ENCODE measurements around the gene PDXK. TPM values are rescaled to one million over a fixed set of nuclear protein-coding genes. Genes with fewer than 3 reads are reported as not detected.

PDXK gene
- total RNA-seq, 1 donor from 2014 or later, result 54.0 TPM

- Histone ChIP-seq H3K27ac (no peak overlapping the region), H4K20me1 (ENCODE audit: low read depth) (peaks cover 10% of the 10 kb centered on the region), H3K9me3 (ENCODE audit: low read depth) (no peaks in the 10 kb centered on the region), H3K36me3 (no peaks in the 10 kb centered on the region), H3K9ac (no peak overlapping the region), H3K4me2 (no peak overlapping the region), H3F3A (ENCODE audit: low read depth) (no peaks in the 10 kb centered on the region), H3K79me2 (ENCODE audit: low read depth) (peaks cover 10% of the 10 kb centered on the region), H2AFZ (replicated peaks) (no peak overlapping the region), H3K27me3 (no peaks in the 10 kb centered on the region), H3K4me1 (no peaks in the 10 kb centered on the region), H3K4me3 (no peak overlapping the region)
- Mint-ChIP-seq H3K4me3 (no peak overlapping the region), H3K36me3 (peaks cover 37% of the 10 kb centered on the region), H3K9me3 (no peaks in the 10 kb centered on the region), H3K27ac (no peak overlapping the region), H3K27me3 (ENCODE audit: insufficient read depth, low read depth) (peaks cover 3% of the 10 kb centered on the region), H3K4me1 (peaks cover 4% of the 10 kb centered on the region)
- DNase-seq (ENCODE audit: low spot score), result no peak
- TF ChIP-seq EZH2phosphoT487 (IDR thresholded peaks at IDR 0.05), result no peak
- TF ChIP-seq, protein P1, sequence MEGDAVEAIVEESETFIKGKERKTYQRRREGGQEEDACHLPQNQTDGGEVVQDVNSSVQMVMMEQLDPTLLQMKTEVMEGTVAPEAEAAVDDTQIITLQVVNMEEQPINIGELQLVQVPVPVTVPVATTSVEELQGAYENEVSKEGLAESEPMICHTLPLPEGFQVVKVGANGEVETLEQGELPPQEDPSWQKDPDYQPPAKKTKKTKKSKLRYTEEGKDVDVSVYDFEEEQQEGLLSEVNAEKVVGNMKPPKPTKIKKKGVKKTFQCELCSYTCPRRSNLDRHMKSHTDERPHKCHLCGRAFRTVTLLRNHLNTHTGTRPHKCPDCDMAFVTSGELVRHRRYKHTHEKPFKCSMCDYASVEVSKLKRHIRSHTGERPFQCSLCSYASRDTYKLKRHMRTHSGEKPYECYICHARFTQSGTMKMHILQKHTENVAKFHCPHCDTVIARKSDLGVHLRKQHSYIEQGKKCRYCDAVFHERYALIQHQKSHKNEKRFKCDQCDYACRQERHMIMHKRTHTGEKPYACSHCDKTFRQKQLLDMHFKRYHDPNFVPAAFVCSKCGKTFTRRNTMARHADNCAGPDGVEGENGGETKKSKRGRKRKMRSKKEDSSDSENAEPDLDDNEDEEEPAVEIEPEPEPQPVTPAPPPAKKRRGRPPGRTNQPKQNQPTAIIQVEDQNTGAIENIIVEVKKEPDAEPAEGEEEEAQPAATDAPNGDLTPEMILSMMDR (IDR thresholded peaks at IDR 0.05), result no peak
- no peak for TF ChIP-seq EZH2 (IDR thresholded peaks at IDR 0.05)
These were observed 78.5 kb downstream of the PDXK start for GRCh38 chr21:43797415-43797814.

DNA sequence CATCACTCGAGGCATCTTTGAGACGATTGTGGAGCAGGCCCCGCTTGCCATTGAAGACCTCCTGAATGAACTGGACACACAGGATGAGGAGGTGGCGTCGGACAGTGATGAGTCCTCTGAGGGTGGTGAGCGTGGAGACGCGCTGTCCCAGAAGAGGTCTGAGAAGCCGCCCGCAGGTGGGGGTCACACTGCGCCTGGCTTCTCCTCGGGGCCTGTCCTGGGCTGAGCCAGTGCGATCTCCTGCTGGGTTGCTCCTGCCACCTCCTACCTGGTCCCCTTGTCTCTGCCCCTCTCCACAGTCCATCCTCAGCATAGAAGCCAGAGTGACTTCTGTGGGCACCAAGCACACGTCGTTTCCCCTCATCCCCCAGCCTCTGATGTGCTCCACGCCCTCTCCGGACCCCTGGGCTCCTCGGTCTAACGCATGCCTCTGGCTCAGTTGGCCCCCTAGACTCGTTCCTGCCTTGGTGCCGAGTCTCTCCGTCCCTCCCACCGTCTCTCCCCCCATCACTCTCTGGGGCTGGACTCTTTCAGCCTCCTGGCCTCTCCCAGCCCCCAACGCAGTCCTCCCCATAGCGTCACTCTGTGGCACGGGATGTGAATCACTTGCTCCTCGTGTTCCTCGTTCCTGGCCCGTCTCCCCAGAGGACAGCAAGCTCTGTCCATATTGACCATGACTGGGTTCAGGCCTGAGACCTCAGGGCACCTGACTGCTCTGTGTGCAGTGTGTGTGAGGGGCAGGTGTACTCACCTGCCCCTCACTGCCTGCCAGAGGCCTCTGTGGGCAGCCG lies 79.2 kb downstream of the PDXK start:
- Histone ChIP-seq H2AFZ (replicated peaks) (no peak overlapping the region), H3K4me2 (no peak overlapping the region), H3K9ac (no peak overlapping the region), H3K4me3 (no peak overlapping the region), H3F3A (ENCODE audit: low read depth) (no peaks in the 10 kb centered on the region), H3K9me3 (ENCODE audit: low read depth) (no peaks in the 10 kb centered on the region), H3K79me2 (ENCODE audit: low read depth) (peaks cover 4% of the 10 kb centered on the region), H3K27ac (no peak overlapping the region), H4K20me1 (ENCODE audit: low read depth) (peaks cover 8% of the 10 kb centered on the region), H3K27me3 (no peaks in the 10 kb centered on the region), H3K4me1 (no peaks in the 10 kb centered on the region), H3K36me3 (no peaks in the 10 kb centered on the region)
- Mint-ChIP-seq H3K4me3 (no peak overlapping the region), H3K27ac (no peak overlapping the region), H3K36me3 (peaks cover 36% of the 10 kb centered on the region), H3K27me3 (ENCODE audit: insufficient read depth, low read depth) (peaks cover 3% of the 10 kb centered on the region), H3K9me3 (no peaks in the 10 kb centered on the region), H3K4me1 (peaks cover 4% of the 10 kb centered on the region)
- TF ChIP-seq, protein P1 (IDR thresholded peaks at IDR 0.05), result no peak
- TF ChIP-seq EZH2 (IDR thresholded peaks at IDR 0.05) (no peak), EZH2phosphoT487 (IDR thresholded peaks at IDR 0.05) (no peak)
- no peak for DNase-seq (ENCODE audit: low spot score)

GRCh38 chr21:43799301-43799840 lies 80.4 kb downstream of the PDXK start:
- no peaks in the 10 kb centered on the region for H3K27me3 ChIP-seq
- Mint-ChIP-seq H3K4me3 (no peak overlapping the region), H3K27ac (no peak overlapping the region), H3K27me3 (ENCODE audit: insufficient read depth, low read depth) (peaks cover 3% of the 10 kb centered on the region), H3K4me1 (peaks cover 4% of the 10 kb centered on the region), H3K36me3 (peaks cover 33% of the 10 kb centered on the region), H3K9me3 (no peaks in the 10 kb centered on the region)
- no peaks in the 10 kb centered on the region for H3F3A ChIP-seq (ENCODE audit: low read depth)
- no peak overlapping the region for H3K4me2 ChIP-seq
- H3K4me1 ChIP-seq, result no peaks in the 10 kb centered on the region
- TF ChIP-seq EZH2phosphoT487 (IDR thresholded peaks at IDR 0.05) (no peak), EZH2 (IDR thresholded peaks at IDR 0.05) (no peak)
- TF ChIP-seq, protein P1 (IDR thresholded peaks at IDR 0.05), result no peak
- H3K36me3 ChIP-seq, result no peaks in the 10 kb centered on the region
- no peaks in the 10 kb centered on the region for H3K79me2 ChIP-seq (ENCODE audit: low read depth)
- H3K27ac ChIP-seq, result no peak overlapping the region
- no peak overlapping the region for H3K4me3 ChIP-seq
- no peaks in the 10 kb centered on the region for H4K20me1 ChIP-seq (ENCODE audit: low read depth)
- no peaks in the 10 kb centered on the region for H3K9me3 ChIP-seq (ENCODE audit: low read depth)
- no peak overlapping the region for H2AFZ ChIP-seq (replicated peaks)
- no peak overlapping the region for H3K9ac ChIP-seq
- DNase-seq (ENCODE audit: low spot score), result no peak
